ENCODE results near the gene SHISA5.

- no peak for TF ChIP-seq ELF4 (CRISPR knock-in tag; IDR thresholded peaks at IDR 0.05; ENCODE audit: low read depth)
- TF ChIP-seq CTCF (IDR thresholded peaks at IDR 0.05), result no peak
Measured at GRCh38 chr3:48501196-48501595, 2.8 kb downstream of the SHISA5 start.
